PC-3 (cell line): Measurements from ENCODE around the gene FLAD1.

Source experiments
- CTCF ChIP-seq: fragments of 300-600 bp; sonication (generic); conservative IDR thresholded peaks from 2 replicates; pipeline ENCODE4 v1.5.1; 2017; ENCODE audit warnings: antibody characterized with exemption, low read depth, mild to moderate bottlenecking, low read length
- EZH2 ChIP-seq: fragments of 300-600 bp; sonication (generic); IDR thresholded peaks from one replicate; pipeline ENCODE4 v1.6.1; 2017; ENCODE audit warnings: antibody characterized with exemption, mild to moderate bottlenecking, low read length; ENCODE audit not compliant: unreplicated experiment
- EZH2phosphoT487 ChIP-seq: fragments of 300-600 bp; sonication (generic); IDR thresholded peaks from 2 replicates; pipeline ENCODE4 v1.6.1; 2018; ENCODE audit warnings: mild to moderate bottlenecking, antibody characterized with exemption, low read length, borderline replicate concordance

DNA sequence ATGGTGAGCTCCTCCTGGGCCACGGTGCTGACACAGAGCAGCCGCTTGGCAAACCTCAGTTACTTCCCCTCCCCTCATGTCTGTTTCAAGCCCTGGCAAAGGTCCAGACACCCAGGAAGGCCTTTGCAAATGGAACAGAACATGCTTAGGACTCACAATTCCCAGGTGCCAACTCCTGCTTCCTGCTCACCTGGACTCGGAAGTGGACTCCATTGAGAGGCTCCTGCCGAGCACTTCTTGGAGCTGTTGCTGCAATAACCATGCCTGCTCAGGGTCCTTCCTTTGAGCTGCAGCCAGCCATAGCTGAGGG is 39.7 kb downstream of the FLAD1 start:
- TF ChIP-seq CTCF, result no peak
- no peak for TF ChIP-seq EZH2
- no peak for TF ChIP-seq EZH2phosphoT487
